Transverse colon (tissue), 4 donors: ENCODE results near the gene CCNI. TPM values are rescaled to one million over a fixed set of nuclear protein-coding genes. Genes with fewer than 3 reads are reported as not detected.
A peak's percentile ranks its signal among the peaks of the same experiment; 100 is the strongest.

Experiments used
- DNase-seq: peaks from one replicate; pipeline ENCODE4 v3.0.0-alpha.2; 2019
- H3K27ac ChIP-seq, 4 donors: fragments of 200-600 bp; sonication (generic); 2 replicates each; pipeline ENCODE4 v1.5.1; 2016 to 2018; ENCODE audit warnings: inconsistent platforms in 4 of 4
- H3K27me3 ChIP-seq: fragments of 200-600 bp; sonication (generic); 2 replicates; pipeline ENCODE4 v1.5.1; 2017; ENCODE audit warnings: inconsistent platforms
- H3K36me3 ChIP-seq, 4 donors: fragments of 200-600 bp; sonication (generic); 2 replicates each; pipeline ENCODE4 v1.5.1; 2017 to 2019; ENCODE audit warnings: inconsistent platforms in 4 of 4
- H3K4me1 ChIP-seq, 4 donors: fragments of 200-600 bp; sonication (generic); 2 replicates each; pipeline ENCODE4 v1.5.1; 2017 to 2020; ENCODE audit warnings: inconsistent platforms in 4 of 4
- H3K4me3 ChIP-seq, 4 donors: fragments of 200-600 bp; sonication (generic); 1 replicate in 1 of 4; 2 replicates in 3 of 4; pipeline versions ENCODE4 v1.5.1 to v1.6.1; 2017 to 2019; ENCODE audit warnings: inconsistent platforms in 4 of 4
- H3K9me3 ChIP-seq, 2 donors: fragments of 200-600 bp; sonication (generic); 2 replicates each; pipeline ENCODE4 v1.5.1; 2017 to 2019; ENCODE audit warnings: inconsistent platforms in 2 of 2
- EP300 ChIP-seq: sonication (generic); formaldehyde crosslinking; IDR thresholded peaks from one replicate; pipeline ENCODE4 v1.6.1; 2017; ENCODE audit warnings: antibody characterized with exemption, low read depth
- POLR2A ChIP-seq: fragments of 450-650 bp; IDR thresholded peaks from one replicate; pipeline ENCODE4 v1.6.1; 2016; ENCODE audit warnings: antibody characterized with exemption, mild to moderate bottlenecking, moderate library complexity
- POLR2AphosphoS5 ChIP-seq, 3 donors: sonication (generic); formaldehyde crosslinking; IDR thresholded peaks; one replicate each; pipeline ENCODE4 v1.6.1; 2016; ENCODE audit warnings: antibody characterized with exemption in 3 of 3
- WGBS, 2 donors: methylation state at CpG; one replicate each; pipeline ENCODE4 v1.1.5; 2018; ENCODE audit warnings: low coverage in 1 of 2; 5-methylcytosine and 5-hydroxymethylcytosine counted together
- in situ Hi-C, 4 donors: fragments of 200-750 bp; cut with MboI; loops; one replicate each; pipeline versions ENCODE4 v1.15.0 to v1.15.1; 2017; ENCODE audit warnings: low sequenced_read_pairs in 3 of 4, low pct_ligation_motif_present in 1 of 4, low pct_unique_long_range_greater_than_20kb in 1 of 4
- intact Hi-C: fragments of 100-400 bp; cut with DNase I; formaldehyde crosslinking; loops from one replicate; pipeline ENCODE4 v1.15.1; 2023; ENCODE audit warnings: low total_unique reads
- total RNA-seq, 4 donors: library from RNA; depleted of rRNA; stranded (reverse); fragments of >200 nt; gene quantifications; one replicate each; pipeline ENCODE4 v1.1.0, GENCODE V29; 2016
- TF ChIP-seq, protein P1 (sequence below), 5 experiments: fragments of 200-600 bp in 3 of 5; fragments of 450-650 bp in 2 of 5; sonication (generic) in 3 of 5; IDR thresholded peaks; 1 replicate in 2 of 5; 2 replicates in 3 of 5; pipeline ENCODE4 v1.5.1; 2016 to 2017; ENCODE audit warnings: antibody characterized with exemption in 5 of 5, inconsistent platforms in 3 of 5, mild to moderate bottlenecking in 2 of 5, moderate library complexity in 1 of 5

The CCNI gene
- total RNA-seq, 4 donors from 2014 or later = 91.7 to 206 (median 154) TPM

DNA sequence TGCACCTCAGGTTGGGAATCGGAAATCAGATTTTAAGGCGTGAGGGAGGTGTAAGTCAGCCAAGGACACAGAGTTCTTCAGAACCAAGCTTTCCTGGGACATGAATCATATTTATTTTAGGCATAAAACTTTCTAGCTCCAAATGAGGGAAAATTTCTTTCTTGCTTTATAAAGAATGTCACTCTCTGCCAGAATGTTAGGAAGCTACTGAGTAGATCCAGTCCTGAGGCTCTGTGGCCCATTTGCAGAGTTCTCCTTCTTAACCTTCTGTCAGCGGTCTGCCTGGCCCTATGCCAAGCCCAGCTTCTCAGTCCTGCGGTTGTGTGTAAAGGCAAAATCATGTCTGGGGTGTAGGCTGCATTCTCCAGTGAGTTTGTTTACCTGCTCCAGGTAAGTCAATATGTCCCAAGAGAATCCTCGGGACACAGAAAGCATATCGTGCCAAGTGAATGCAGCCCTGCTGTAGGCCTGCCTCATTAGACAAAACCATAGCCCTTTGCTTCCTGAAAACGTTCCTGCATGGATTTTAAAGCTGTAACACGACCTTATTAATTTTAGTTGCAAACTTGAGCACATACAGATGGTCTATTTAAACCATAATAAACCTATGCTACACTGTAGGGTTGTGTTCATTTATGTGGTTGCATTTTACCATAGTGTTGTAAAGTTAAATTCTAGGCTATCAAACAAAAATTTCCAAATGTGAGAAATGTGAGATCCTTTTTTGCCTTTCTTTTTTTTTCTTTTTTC lies 29.2 kb upstream of the CCNI start:
- WGBS, 2 donors = 31 to 93% methylated on average over 2 to 8 of the region's 8 CpGs
- Histone ChIP-seq H3K4me1 (peaks cover 0 to 21% (median 12%) of the 10 kb centered on the region in 4 donors), H3K9me3 (no peaks in the 10 kb centered on the region), H3K36me3 (no peaks in the 10 kb centered on the region), H3K27ac (peak overlapping the region; percentile 9 to 52 (median 42)), H3K4me3 (no peak overlapping the region), H3K27me3 (no peaks in the 10 kb centered on the region)
- in situ Hi-C loops = no loop called here
- peak; percentile 73 for DNase-seq
- no peak for TF ChIP-seq EP300
- TF ChIP-seq POLR2AphosphoS5 (IDR thresholded peaks at IDR 0.05) = peak in 1 of 3 donors; percentile 11
- intact Hi-C loops = no loop called here

DNA sequence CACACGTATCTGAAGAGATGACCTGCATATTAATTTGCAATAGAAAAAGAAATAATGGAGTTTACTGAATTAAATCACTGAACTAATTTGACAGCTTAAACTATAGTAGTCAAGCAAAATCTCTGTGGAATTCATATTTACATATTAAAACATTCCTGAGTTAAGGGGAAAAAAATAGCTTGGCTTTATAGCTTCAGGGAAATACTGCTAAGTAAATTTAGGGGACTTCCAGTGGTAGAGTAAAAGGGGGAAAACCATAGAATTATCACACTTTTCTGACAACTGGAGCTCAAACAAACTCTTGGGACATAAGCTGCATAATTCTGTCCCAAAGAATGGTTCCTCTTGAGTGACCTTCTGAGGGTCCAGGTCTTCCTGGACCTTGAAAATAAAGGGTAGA lies 28.6 kb upstream of the CCNI start:
- Histone ChIP-seq H3K4me3 (no peak overlapping the region), H3K36me3 (no peaks in the 10 kb centered on the region), H3K9me3 (no peaks in the 10 kb centered on the region), H3K27me3 (no peaks in the 10 kb centered on the region), H3K4me1 (peaks cover 0 to 21% (median 12%) of the 10 kb centered on the region in 4 donors), H3K27ac (peak overlapping the region in 3 of 4 donors; percentile 9 to 52 (median 45))
- DNase-seq = no peak
- in situ Hi-C loops = no loop called here
- 94 to 100% methylated on average over 1 of the region's 1 CpG for WGBS, 2 donors
- TF ChIP-seq EP300 = no peak
- no peak for TF ChIP-seq POLR2A
- TF ChIP-seq, protein P1, sequence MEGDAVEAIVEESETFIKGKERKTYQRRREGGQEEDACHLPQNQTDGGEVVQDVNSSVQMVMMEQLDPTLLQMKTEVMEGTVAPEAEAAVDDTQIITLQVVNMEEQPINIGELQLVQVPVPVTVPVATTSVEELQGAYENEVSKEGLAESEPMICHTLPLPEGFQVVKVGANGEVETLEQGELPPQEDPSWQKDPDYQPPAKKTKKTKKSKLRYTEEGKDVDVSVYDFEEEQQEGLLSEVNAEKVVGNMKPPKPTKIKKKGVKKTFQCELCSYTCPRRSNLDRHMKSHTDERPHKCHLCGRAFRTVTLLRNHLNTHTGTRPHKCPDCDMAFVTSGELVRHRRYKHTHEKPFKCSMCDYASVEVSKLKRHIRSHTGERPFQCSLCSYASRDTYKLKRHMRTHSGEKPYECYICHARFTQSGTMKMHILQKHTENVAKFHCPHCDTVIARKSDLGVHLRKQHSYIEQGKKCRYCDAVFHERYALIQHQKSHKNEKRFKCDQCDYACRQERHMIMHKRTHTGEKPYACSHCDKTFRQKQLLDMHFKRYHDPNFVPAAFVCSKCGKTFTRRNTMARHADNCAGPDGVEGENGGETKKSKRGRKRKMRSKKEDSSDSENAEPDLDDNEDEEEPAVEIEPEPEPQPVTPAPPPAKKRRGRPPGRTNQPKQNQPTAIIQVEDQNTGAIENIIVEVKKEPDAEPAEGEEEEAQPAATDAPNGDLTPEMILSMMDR (IDR thresholded peaks at IDR 0.05) = no peak
- no peak for TF ChIP-seq POLR2AphosphoS5 (IDR thresholded peaks at IDR 0.05)
- intact Hi-C loops = no loop called here

GRCh38 chr4:77100234-77100633 lies 24.4 kb upstream of the CCNI start:
- H3K4me1 ChIP-seq = peaks cover 0 to 15% (median 8%) of the 10 kb centered on the region in 4 donors
- intact Hi-C loops = no loop called here
- DNase-seq = no peak
- no peaks in the 10 kb centered on the region for H3K36me3 ChIP-seq
- in situ Hi-C loops = no loop called here
- no peak overlapping the region for H3K4me3 ChIP-seq
- H3K9me3 ChIP-seq = no peaks in the 10 kb centered on the region
- no peaks in the 10 kb centered on the region for H3K27me3 ChIP-seq
- 59% methylated on average over 2 of the region's 2 CpGs; no CpG with 5 or more reads in 1 of the 2 donors for WGBS, 2 donors
- TF ChIP-seq POLR2AphosphoS5 (IDR thresholded peaks at IDR 0.05) = no peak
- no peak overlapping the region for H3K27ac ChIP-seq

GRCh38 chr4:77097611-77098010 lies 21.8 kb upstream of the CCNI start:
- Histone ChIP-seq H3K4me1 (peaks cover 0 to 3% (median 0%) of the 10 kb centered on the region in 4 donors), H3K4me3 (no peak overlapping the region), H3K27me3 (no peaks in the 10 kb centered on the region), H3K9me3 (no peaks in the 10 kb centered on the region), H3K27ac (no peak overlapping the region), H3K36me3 (no peaks in the 10 kb centered on the region)
- in situ Hi-C loops = loop anchor here in 3 of 4 donors (10.0 kb wide), 1 partner anchor 107 kb away; no protein-coding TSS in a partner anchor
- no peak for DNase-seq
- no peak for TF ChIP-seq POLR2A
- TF ChIP-seq, protein P1 (IDR thresholded peaks at IDR 0.05) = no peak
- no peak for TF ChIP-seq POLR2AphosphoS5 (IDR thresholded peaks at IDR 0.05)
- no peak for TF ChIP-seq EP300
- intact Hi-C loops = no loop called here

- H3K9me3 ChIP-seq = no peaks in the 10 kb centered on the region
- TF ChIP-seq POLR2A = no peak
- TF ChIP-seq, protein P1 (IDR thresholded peaks at IDR 0.05) = peak; percentile 78 to 87 (median 85)
- DNase-seq = peak; percentile 84
- H3K36me3 ChIP-seq = no peaks in the 10 kb centered on the region
- in situ Hi-C loops (loop anchor here in 3 of 4 donors (10.0 kb wide), 1 partner anchor 110 kb away; no protein-coding TSS in a partner anchor), intact Hi-C loops (no loop called here)
- 45 to 52% methylated on average over 4 to 6 of the region's 6 CpGs for WGBS, 2 donors
- no peak overlapping the region for H3K27ac ChIP-seq
- no peaks in the 10 kb centered on the region for H3K27me3 ChIP-seq
- H3K4me3 ChIP-seq = no peak overlapping the region
- H3K4me1 ChIP-seq = peaks cover 0 to 3% (median 0%) of the 10 kb centered on the region in 4 donors
Observed at GRCh38 chr4:77095101-77095821, 19.5 kb upstream of the CCNI start.
